HG03575 (cell line): ENCODE results near the gene MTMR2.

ENCODE experiments used
- ATAC-seq: cut with Tn5 transposase; IDR thresholded peaks from one replicate; pipeline ENCODE4 v1.9.1; 2021; ENCODE audit not compliant: unreplicated experiment, insufficient number of reproducible peaks, low FRiP score; ENCODE audit errors: extremely low read depth

The MTMR2 gene

DNA sequence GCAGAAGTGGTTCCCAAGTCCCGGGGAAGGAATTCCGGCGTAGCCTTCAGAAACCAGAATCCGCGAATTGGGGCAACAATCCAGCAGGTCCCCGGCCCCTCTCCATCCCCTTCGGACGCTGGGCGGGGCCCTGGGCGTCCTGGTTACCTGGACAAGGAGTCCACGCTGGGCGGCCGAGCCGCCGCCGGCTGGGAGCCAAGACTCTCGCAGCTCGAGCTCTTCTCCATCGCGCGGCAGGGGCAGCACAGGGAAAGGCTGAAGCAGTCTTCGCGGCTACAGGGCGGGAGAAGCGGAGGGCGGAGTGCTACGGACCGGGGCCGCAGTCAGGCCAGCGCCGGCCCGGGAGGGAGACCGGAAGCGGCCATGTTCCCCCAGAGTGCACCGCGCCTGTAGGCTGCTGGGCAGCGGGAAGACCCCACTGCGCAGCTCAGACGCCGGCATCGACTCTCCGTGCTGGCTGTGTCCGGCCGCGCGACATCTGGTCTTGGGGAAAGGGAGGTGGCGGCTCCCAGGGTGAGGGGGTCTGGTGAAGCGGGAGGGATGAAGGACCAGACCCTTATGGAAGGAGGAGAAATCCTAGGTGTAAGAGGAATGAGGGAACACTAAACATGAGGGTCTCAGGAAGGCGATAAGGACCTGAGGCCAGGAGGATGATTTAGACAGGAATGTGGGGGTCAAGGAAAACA lies at the start of gene MTMR2:
Gene MTMR2 (minus strand): TSS at position 380 of the 686 bp plus-strand sequence. CDS start 153 bp downstream, at position 227.
- peak; percentile 76 for ATAC-seq

DNA sequence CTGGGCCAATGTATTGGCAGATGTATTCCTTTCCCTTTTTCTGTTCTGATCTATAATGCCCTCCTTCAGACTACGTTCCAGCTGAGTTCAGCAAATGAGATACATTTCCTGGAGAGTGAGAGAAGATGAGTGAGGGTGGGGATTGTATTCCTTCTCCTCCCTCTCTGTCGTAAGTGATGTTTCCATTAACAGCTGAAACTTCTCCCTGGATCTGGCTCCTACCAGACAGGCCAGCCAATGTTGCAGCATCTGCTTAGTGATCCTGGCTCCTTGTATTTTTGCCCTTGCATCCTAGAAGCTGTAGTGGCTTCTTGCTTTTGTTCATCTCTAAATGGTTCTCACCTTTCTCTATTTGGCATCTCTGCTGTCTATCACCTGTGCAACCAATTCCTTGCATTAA lies 48.2 kb upstream of the MTMR2 start:
- ATAC-seq, result no peak

DNA sequence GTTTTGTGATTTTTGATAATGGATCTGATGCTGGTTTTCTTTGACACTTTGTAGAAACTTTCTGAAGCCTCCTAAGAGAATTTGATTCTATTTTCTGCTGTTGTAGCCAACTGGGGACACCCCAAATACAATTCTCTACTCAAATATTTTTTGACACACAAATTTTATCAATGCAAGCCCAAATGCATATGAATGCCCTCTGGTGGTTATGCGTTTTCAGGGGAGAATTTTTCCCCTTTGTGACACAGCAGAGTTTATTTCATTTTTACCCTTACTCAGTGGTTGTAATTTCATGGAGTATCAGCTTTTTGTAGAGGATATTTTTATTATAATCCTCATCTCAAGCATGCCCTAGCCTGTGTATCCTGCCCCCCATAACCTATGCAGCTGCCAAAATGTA lies 44.7 kb upstream of the MTMR2 start:
- ATAC-seq, result no peak

DNA sequence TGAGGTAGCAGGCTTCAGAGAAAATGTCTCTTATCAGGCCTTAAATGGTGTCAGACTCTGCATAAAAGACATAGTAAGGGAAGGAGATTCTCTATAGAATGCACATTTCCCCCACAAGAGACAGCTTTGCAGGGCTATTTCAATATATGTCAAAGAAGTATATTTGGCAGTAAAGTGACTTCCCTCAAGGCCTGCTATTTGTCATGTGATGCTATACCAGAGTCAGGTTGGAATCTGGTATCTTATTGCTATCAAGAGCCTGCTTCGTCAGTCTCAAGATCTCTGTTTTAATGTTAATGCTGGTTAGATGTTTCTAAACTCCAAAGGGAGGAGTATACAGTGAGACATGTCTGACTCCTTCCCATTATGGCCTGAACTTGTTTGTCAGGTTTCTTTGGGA lies 40.4 kb upstream of the MTMR2 start:
- no peak for ATAC-seq

DNA sequence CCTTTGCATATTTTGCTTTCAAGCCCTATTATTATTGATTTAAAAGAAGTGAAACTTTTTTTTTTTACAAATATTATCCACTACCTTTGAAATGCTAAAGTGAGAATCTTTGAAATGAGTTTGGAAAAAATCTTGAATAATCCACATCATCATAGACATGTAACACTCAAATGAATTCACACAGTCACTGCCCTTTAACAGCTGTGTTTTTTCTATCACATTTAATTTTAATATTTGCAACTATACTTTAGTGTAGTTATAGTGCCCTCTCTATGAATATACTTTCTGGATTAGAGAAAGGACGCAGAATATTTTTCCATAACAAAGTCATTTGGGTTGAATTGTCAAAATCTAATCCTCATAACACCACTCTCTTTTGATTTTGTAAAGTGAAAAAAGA lies 37.9 kb upstream of the MTMR2 start:
- ATAC-seq, result no peak

DNA sequence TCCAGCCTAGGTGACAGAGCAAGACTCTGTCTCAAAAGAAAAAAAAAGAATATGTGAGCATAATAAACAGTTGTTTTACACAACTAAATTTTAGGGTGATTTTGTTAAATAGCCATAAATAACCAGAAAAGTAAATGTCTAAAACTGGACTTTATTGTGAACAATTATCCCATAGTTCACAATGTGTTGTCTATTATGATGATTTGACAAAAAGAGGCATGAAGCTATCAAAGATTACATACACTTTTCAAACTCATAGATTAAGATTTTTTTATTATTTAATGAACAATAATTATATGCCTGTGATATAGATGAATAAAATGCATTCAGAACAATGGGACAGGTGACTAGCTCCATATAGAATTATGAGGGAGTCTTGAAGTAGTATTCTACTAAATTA lies 27.0 kb upstream of the MTMR2 start:
- no peak for ATAC-seq

DNA sequence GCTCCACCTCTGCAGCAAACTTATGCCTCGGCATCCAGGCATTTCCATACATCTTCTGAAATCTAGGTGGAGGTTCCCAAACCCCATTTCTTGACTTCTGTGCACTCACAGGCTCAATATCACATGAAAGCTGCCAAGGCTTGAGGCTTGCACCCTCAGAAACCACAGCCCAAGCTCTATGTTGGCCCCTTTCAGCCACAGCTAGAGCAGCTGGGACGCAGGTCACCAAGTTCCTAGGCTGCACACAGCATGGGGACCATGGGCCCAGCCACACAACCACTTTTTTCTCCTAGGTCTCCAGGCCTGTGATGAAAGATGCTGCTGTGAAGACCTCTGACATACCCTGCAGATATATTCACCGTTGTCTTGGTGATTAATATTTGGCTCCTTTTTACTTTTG lies 24.7 kb upstream of the MTMR2 start:
- no peak for ATAC-seq

DNA sequence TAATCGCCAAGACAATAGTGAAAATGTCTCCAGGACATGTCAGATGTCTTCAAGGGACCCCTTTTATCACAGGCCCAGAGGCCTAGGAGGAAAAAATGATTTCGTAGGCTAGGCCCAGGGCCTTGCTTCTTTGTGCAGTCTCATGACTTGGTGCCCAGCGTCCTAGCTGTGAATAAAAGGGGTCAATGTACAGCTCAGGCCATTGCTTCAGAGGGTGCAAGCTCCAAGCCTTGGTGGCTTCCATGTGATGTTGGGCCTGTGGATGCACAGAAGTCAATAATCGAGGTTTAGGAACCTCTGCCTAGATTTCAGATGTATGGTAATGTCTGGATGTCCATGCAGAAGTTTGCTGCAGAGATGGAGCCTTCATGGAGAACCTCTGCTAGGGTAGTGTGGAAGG lies 20.7 kb upstream of the MTMR2 start:
- ATAC-seq, result no peak

DNA sequence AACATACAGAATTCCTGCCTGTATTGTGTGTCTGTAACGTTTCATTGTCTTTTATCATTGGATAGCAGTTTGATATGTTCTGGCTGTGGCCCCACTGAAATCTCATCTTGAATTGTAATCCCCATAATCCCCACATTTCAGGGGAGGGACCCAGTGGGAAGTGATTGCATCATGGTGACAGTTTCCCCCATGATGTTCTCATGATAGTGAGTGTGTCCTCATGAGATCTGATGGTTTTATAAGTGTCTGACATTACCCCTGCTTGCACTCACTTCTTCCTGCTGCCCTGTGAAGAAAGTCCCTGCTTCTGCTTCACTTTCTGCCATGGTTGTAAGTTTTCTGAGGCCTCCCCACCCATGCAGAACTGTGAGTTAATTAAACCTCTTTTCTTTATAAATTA lies 19.6 kb upstream of the MTMR2 start:
- ATAC-seq, result no peak

DNA sequence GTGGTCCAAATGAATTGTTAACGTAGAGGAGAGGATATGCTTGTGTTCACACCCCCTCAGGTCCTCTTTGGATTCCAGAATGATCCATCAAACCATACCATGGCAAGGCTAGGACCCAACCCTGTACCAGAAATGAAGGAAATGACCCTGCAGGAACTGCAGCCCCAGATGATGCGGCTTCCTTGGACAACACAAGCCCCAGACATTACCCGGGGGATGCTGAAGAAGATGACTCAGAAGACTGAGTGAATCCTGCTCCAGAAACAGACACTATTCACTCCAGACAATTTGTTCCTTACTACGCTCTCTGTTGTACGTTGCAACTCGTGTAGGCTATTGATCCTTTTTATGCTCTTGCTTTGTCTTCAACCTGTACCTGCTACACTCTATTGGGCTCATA lies 15.2 kb upstream of the MTMR2 start:
- no peak for ATAC-seq

DNA sequence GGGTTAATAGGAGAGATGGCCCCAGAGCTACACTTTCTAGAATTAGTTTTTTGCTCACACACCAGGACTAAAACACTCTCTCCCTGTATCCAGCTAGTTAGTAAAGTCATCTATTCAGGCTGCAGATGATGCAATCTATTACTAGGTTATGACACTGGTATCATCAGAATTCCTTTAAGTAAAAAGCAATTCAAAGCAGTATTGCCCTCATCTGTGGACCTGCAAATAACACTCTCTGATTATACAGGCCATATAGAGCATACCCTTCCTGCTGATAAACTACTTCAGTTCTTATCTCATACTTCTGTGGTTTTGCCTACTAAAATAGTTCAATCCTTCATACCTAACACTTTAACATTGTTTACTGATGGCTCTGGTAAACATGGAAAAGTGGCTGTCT lies 13.5 kb upstream of the MTMR2 start:
- no peak for ATAC-seq

DNA sequence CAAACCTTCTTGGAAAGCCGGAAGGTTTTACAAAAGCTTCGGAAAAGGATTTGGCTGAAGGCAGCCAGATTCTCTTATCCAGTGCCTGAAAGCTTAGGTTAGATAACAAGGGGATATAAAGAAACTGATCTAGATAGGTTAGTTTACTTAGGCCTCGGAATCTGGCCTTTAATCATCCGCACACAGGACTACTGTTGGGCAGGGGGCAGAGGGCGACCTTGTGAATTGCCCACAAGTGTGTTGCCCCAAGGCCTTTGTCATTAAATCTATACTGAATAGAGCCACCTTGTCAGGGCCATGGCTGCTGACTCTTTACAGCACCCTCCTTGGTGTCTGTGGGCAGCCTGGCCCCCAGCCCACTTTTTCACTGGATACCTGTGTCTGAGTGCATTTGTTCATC lies 9.7 kb upstream of the MTMR2 start:
- ATAC-seq, result no peak

DNA sequence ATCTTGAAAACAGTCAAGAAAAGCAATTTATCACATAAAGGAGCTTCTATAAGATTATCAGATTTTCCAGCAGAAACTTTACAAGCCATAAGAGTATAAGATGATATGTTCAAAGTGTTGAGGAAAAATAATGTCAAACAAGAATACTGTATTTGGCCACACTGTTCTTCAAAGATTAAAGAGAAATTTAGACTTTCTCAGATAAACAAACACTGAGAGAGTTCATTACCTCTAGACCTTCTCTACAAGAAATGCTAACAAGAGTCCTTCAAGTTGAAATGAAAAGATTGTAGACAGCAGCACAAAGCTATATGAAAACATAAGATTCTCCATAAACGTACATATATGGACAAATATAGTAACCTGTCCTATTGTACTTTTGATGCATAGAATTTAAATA lies 8.0 kb upstream of the MTMR2 start:
- no peak for ATAC-seq

DNA sequence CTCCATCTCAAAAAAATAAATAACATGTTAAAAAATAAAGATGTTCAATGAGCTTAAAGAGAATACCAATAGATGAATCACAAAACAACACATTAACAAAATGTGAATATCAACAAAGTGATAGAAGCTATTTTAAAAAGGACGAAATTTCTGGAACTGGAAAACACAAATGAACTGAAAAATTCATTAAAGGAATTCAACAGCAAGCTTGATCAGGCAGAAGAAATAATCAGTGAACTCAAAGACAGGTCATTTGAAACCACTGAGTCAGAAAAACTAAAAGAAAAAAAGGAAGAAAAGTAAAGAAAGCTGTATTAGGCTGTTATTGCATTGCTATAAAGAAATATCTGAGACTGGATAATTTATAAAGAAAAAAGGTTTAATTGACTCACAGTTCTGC lies 7.0 kb upstream of the MTMR2 start:
- ATAC-seq, result no peak

DNA sequence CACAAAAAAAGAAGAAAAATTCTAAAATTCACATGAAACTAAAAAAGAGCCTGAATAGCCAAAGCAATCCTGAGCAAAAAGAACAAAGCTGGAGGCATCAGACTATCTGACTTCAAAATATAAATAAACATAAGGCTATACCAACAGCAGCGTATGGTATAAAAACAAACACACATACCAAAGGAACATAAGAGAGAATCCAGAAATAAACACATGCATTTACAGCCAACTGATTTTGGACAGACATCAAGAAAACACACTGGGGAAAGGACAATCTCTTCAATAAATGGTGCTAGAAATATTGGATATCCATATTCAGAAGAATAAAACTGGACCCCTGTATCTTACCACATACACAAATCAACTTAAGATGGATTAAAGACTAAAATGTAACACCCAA lies 2.8 kb upstream of the MTMR2 start:
- no peak for ATAC-seq

DNA sequence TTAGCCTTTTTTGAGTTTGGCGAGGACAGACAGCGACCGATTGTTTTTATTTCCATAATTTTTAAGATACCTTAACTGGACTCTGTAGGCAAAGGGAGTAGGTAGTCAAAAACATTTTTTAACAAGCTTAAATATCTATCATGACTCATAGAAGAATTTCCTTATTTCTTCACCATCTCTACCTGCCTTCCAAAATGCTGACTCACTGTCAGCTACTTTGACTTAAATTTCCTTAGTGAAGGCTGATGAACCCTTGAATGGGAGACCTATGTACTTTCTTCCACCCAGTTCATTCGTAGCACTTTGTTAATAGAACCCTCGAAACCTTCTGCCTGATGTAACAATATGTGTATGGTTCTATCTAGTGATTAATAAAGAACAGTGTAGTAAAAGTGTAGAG lies 1.1 kb upstream of the MTMR2 start:
- ATAC-seq, result no peak

DNA sequence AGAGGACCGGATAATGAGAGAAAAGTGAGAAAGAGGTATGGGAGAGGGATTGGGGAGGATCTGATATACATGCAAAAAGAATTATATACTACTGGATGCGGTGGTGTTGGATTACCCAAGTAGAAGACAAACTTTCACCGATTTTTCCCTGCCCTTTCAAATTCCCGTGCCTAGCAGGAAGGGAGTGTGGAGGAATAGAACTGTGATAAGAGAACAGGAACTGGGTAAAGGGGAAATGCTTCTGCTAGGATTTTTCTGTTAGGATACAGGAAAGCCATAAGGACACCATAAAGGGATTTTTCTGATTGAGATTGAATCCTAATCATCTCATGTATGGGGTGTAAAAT lies 480 bp upstream of the MTMR2 start:
- no peak for ATAC-seq

DNA sequence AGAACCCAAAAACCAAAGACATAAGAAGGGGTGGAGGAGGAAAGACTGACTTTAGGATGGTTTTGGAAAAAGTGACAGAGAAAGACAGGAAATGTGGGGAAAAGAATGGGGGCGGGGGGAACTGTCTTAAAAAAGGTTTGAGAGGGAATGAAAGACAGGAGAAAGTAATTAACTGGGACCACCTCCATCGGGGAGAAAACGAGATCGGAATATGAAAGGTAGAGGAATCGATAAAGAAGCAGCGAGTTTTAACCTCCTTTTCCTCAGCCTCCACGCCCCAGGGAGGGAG lies 524 bp downstream of the MTMR2 start:
- no peak for ATAC-seq

DNA sequence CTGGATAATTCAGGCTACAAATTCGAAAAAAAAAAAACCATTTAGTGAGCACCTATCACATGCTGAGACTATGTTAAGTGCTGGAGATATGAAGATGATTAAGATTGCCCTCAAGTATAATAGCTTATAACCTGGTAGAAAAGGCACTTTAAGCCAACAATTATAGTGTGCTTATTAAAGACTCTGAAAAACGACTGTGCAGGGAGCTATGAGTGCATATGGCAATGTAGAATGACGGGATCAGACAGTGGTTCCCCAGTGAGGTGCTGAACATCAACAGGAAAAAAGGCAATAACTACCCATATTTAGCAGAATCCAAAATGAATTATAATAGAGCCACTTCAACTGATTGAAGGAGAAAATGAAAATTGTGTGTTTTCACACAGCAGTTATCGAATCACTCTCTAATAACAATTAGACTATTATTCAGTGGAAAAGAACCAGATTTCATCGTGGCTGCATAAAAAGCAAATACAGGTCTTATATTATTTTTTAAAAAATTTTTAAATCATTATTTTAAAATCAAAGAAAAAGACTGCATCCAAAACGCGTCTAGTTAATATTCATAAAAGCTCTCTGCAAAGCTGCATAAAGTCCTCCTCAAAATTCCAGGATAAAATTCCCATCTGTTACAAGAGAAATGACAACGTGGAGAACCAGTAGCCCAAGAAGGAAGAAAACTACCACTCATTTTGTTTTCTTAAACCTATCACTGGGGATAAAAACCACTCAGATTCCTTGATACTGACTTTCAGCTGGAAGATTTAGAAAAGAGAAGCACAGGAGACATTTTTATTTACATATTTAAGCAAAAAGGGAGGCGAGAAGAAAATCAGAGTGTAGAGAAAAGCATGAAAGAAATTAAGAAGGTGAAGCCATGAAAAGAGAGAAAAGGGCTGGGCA lies 1.1 kb downstream of the MTMR2 start:
- no peak for ATAC-seq

DNA sequence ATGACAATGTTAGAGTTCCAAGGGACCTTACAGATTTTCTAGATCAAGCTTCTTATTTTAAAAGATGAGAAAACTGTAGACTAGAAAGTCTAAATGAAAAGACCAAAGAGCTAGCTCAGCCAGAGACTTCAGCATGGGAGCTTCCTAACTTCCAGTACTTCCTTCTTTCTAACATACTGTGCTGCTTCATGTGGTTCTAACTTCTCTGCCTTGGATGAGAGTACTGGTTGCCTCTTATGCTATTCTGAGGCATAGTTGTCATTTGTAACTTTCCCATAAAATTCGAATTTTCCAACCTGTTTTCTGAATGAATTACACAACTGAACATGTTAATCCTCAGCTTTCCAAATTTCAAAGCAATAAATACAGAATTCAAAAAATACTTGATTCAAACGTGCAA lies 1.8 kb downstream of the MTMR2 start:
- no peak for ATAC-seq
